Jurkat, Clone E6-1 (cell line): Measurements from ENCODE around the gene ZFPM1.
"Not testable (repeated sequence)": the region's sequence is repeated elsewhere in the genome, so short reads cannot be mapped to it uniquely, and the experiment has no call there.

Experiments used
- DNase-seq: peaks from one replicate; pipeline ENCODE4 v3.0.0-alpha.2; 2011; ENCODE audit warnings: low read depth, low spot score
- H3K4me3 ChIP-seq: 2 replicates; pipeline ENCODE4 v1.5.1; 2011; ENCODE audit warnings: mild to moderate bottlenecking, low read length, control low read depth, moderate library complexity

ZFPM1 gene

GRCh38 chr16:88471575-88471974 lies 18.5 kb downstream of the ZFPM1 start:
- DNase-seq: no peak
- H3K4me3 ChIP-seq: no peak overlapping the region

DNA sequence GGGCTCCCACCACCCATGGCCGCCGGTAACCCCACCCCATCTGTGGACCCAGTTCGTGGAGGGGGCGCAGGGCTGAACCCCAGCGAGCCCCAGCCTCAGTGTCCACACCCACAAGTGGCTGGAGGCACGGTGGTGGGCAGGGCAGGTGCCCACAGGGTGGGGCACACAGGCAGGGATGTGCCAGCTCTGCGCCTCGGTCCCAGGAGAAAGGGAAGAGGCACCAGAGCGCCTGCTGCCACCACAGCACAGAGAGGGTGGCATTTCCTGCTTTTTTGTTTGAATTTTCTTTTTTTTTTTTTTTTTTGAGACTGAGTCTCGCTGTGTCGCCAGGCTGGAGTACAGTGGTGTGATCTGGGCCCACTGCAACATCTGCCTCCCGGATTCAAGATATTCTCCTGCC lies 19.0 kb downstream of the ZFPM1 start:
- DNase-seq: peak; percentile 21
- H3K4me3 ChIP-seq: no peak overlapping the region

DNA sequence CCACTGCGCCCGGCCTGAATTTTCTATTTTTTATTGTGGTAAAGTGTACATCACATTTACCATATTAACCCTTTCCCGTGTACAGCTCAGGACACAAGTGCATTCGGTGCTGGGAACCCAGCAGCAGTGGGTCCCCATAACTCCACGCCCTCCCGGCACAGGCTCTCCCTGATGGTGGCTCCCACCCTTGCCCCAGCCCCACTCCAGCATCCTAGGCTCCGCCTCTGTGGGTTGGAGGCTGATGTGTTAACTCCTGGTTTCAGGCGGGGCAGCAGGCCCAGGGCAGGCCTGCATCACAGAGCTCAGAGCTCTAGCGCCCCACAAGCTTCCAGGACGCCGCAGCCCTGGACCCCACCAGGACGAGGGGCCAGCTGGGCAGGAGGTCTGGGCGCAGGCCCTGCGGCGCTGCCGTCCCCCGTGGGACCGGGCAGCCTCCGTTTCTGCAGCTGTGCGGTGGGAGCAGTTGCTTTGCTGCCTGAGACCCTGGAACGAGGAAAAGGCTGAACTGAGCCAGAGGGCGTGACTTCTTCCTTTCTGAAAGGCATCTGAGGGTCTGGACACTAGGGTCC lies 19.6 kb downstream of the ZFPM1 start:
- DNase-seq: no peak
- H3K4me3 ChIP-seq: no peak overlapping the region

DNA sequence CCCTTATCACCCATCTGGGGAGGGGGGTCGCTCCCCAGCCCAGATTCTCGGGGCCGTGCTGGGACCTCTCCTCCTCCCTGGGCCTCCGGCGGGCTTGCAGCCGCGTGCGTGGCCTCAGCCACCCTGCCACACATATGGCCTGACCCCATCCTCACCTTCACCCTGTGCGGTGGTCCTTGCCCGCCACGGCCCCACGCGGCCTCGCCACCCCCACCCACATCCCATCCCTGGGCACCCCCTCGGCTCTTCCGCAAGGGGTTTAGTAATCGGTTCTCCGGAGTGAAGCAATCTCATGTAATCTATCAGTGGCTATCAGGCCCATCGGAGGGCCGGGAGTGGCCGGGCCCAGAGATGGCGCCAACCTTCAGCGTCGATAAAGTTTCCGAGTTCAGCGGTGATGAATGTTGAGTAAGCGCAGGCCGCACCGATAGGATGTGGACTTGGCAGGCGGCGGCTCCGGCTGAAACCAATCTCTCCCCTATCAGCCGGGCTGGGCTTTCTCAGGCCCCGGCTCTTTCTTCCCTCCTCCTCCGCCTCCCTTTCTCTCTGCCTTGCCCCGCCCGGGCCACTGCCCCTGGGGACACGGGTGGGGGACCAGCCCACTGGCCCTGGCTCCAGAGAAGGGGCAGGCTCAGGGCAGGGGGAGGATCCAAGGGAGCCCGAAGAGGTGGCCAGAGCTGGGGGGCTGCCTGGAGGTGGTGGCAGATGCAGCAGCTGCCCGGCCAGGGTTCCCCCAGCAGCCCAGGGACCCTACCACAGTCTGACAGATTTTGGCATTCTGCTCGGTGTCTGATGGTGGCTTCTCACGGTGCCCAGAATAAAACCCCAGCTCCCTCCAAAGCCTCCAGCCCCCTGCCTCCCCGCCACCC lies 20.8 kb downstream of the ZFPM1 start:
- DNase-seq: no peak
- H3K4me3 ChIP-seq: no peak overlapping the region

DNA sequence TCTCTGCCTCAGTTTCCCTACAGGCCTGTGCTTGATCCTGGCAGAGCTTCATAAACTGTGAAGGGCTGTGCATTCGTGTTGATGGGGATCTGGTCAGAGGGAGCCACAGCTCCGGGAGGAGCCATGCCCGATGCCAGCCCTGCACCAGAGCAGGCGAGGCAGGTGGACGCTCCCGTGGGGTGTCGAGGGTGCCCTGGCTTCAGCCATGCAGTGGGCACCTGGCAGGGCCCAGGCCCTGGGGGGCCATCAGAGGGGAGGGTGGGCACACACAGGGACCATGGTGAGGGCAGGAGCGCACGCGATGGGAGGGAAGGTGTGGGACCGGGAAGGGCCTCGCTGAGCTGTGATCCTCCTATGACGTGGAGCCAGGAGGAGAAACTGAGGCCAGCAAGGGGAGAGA lies 22.0 kb downstream of the ZFPM1 start:
- DNase-seq: no peak
- H3K4me3 ChIP-seq: no peak overlapping the region

DNA sequence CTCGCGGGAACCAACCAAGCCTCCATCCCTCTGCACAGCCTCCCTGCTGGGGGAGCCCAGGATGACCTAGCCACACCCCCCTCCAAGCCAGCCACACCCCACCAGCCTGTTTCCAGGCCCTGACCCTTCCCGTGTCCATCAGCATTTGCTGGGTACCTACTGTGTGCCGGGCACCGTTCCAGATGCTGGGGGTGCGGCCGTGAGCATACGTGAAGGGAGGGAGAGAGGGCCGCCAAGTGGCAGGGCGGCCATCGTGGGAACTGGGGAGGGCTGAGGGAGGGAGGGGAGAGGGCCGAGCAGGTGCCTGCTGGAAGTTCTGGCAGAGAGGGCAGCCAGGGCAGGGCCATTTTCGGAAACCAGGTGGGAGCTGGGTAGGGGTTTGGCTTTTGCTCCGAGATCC lies 23.1 kb downstream of the ZFPM1 start:
- H3K4me3 ChIP-seq: no peak overlapping the region
- DNase-seq: no peak

DNA sequence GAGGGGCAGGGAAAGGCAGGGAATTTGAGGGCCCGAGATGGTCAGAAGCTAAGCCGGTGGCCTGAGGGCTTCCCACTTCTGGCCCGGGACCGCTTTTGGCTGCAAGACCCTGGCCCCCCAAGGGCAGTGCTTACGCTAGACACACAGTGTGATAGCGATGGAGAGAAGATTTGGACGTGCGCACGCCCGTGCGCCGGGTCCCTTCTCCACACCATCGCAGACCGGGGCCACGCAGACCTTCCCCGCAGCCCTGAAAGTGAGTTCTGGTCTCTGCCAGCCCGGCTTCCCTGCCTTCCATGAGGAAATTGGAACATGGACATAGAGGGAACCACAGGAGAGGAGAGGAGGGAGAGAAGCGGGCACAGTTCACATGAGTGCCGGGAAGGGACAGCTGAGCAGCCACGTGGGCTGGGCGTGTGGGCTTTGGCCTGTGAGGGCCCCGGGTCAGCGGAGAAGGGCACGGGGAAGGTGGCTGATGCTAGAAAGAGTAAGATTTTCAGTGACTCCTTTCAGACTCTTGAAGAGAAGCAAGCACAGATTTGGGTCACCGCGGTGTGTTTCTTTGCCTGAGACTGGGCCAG lies 23.8 kb downstream of the ZFPM1 start:
- no peak overlapping the region for H3K4me3 ChIP-seq
- DNase-seq: no peak

- peak overlapping the region; percentile 20 for H3K4me3 ChIP-seq
- peak; percentile 84 for DNase-seq
These were observed 24.8 kb downstream of the ZFPM1 start for GRCh38 chr16:88477631-88478519.

DNA sequence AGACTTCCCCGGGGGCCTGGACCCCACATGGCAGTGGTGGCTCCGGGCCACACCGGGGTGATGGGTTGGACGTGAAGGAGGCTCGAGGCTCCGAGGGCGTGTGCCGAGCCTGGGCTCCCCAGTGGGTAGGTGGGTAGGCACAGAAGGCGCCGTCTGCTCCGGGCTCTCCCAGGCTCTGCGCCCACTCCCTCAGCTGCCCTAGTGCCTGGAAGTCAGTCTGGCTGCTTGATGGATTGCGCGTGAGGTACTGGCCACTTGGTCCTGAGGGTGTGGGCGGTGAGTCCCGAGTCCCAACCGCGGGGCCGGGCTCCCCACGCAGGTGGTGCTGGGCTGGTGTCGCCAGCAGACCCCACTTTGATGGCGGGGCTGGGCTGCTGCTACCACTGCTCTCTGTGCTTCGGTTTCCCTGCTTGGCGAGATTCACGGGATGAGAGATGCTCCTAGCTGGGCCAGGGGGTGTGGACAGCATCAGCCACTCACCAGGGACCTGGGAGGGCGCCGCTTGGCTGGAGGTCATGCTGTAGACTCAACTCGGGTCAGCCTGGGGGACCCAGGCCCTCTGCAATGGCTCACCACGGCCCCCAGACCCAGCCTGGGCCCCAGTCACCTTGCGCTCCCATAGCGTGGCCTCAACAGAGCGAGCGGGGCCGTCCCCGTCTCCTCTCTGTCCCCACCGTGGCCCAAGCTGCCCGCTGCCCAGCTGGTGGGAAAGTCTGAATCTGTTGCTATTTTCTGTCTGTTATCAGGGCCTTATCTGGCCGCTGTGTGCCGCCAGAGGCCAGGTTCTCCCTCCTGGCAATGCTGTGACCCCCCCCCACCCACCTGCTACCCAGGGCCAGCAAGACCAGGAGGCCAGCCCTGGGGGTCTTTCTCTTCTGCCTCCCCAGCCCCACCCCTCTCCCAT lies 26.1 kb downstream of the ZFPM1 start:
- H3K4me3 ChIP-seq: no peak overlapping the region
- no peak for DNase-seq

DNA sequence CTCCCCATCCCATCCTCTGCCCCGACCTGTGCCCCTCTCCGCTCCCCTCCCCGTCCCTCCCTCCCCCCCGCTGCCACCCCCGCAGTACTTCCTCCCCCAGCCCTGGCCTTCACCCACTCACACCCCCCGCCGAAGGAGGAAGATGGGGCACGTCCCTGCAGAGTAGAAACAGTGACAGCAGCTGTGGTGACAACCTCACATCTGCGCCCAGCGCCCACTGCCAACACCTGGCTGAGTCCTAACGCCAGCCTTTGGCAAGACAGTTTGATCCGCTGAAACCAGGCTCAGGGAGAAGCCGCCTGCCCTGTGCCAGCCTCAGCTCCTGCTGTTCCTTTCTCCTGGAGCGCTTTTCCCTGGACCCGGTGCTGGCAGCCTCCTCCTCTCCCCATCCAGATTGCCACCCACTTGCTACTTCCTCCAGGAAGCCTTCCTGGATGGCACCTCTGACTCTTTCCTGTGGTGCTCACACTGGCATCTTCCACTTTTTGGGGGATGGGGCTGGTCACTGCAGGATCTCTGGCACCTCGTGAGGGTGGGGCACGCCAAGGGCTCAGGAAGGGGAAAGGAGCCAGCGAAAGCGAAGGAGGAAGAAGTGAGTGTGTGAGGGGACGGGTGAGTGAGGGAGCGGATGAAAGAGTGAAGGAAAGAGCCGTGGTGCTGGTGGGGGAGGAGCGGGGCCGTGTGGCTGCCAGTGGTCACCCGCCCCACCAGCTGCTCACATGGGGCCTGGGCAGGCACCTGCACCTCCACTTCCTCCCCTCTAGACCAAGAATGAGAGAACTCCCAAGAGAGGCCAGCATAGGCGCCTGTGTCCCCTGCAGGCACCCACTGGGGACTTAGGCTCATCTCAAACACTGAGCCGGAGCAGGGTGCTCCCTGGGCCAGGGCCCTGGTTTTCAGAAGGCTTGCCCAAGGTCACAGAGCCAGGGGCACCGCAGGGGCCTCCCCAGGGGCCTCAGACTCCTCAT lies 27.0 kb downstream of the ZFPM1 start:
- peak; percentile 79 for DNase-seq
- no peak overlapping the region for H3K4me3 ChIP-seq

DNA sequence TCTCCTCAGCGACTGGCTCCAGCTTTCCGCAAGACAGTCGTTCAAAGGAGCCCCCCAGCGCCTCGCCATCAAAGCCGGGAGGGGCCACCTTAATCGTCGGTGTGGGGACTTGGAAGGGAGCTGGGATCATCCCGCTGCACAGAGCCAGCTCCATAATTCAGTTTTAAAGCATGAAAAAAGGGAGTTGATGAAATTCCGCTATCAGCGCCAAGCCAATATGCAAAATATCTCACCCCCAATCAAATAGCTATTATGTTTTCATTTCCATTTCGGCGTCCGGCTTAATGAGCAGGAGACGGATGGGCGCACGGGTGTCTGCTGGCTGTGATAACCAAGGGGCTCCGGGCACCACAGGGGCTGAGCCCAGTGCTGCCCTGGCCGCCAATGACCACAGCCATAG lies 27.7 kb downstream of the ZFPM1 start:
- no peak overlapping the region for H3K4me3 ChIP-seq
- no peak for DNase-seq

DNA sequence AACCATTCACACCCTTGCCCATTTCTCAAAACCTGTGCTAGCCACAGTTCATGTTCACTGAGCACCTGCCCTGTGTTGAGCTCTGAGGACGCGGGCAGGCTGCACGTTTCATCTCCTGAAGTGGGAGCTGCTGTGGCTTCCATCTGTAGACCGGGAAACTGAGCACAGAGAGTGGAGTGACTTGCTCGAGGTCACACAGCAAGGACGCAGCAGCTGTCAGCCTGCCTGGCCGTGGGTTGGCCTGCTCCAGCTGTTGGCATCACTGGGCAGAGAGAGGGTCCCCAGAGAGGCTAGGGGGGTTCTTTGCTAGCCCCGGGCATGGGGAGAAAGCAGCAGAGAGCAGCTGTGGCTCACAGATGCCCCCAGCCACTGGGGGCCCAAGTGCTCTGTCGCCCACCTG lies 28.8 kb downstream of the ZFPM1 start:
- no peak for DNase-seq

DNA sequence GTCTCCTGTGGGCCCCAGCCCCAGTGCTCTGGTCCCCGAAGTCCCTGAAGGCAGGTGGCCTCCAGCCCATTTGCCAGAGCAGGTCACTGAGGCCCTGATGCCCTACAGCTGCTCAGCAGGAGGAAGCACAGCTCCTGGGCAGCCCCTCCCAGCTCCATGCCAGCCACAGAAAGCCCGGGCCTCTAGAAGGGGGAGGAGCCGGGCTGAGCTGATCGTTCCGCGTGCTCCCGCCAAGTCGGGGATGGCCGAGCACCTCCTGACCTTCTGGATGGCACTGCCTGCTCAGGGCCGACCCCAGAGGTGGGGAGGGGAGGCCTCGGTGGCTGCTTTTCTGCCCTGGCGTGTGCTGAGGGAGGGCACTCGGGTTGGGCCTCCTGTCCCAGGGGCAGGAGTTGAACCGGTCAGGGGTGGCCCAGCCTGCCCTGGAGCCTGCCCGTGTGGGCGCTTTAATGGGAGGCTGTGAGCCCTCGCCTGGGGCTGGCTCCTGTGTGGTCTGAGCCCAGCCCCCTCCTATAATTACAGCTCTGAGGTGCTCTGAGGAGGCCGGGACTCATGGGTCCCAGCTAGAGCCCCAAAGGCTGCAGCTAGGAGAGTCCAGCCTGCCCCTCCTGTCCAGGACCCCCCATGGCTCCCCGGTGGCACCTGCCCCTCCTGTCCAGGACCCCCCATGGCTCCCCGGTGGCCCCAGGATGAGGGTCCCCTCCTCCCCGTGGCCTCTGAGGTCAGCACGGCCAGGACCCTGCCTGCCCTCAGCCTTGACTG lies 29.7 kb downstream of the ZFPM1 start:
- no peak overlapping the region for H3K4me3 ChIP-seq
- no peak for DNase-seq

More for the DNA sequence above, 28.8 kb downstream of the ZFPM1 start:
- no peak overlapping the region for H3K4me3 ChIP-seq

DNA sequence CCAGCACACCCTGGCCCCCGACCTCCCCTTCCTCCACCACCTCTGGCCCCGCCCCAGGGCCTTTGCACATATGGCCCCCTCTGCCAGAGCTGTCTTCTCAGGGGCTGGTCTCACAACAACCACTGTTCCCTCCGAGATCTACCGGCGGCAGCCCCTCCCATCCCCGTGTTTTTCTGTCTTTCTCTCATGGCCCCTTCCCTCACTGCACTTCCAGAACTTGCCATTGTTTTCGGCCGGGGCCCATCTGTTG lies 30.2 kb downstream of the ZFPM1 start:
- no peak overlapping the region for H3K4me3 ChIP-seq
- no peak for DNase-seq

- DNase-seq: no peak
These were observed 31.7 kb downstream of the ZFPM1 start for GRCh38 chr16:88484505-88485365.

DNA sequence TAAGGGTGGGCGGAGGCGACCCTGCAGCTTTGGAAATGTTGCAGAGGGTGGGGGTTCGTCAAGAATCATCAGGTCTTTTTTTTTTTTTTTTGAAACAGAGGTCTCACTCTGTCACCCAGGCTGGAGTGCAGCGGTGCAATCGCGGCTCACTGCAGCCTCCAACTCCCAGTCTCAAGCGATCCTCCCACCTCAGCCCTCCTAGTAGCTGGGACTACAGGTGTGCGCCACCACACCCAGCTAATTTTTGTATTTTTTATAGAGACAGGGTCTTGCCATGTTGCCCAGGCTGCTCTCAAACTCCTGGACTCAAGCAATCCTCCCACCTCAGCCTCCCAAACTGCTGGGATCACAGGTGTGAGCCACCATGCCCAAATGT lies 32.3 kb downstream of the ZFPM1 start:
- DNase-seq, H3K4me3 ChIP-seq: not testable (repeated sequence)

More at GRCh38 chr16:88484505-88485365, 31.7 kb downstream of the ZFPM1 start:
- no peak overlapping the region for H3K4me3 ChIP-seq
